GM23248 (cell line): ENCODE results near the gene ATAD3A.

Experiments
- EZH2 ChIP-seq: fragments of 200-600 bp; sonication (generic); IDR thresholded peaks from 2 replicates; pipeline ENCODE4 v1.6.1; 2018; ENCODE audit warnings: antibody characterized with exemption, mild to moderate bottlenecking; ENCODE audit not compliant: insufficient read depth, poor library complexity, severe bottlenecking
- EZH2phosphoT487 ChIP-seq: fragments of 200-600 bp; sonication (generic); IDR thresholded peaks from 2 replicates; pipeline ENCODE4 v1.6.1; 2018; ENCODE audit warnings: antibody characterized with exemption, moderate library complexity, mild to moderate bottlenecking, low read depth; ENCODE audit not compliant: insufficient read depth

GRCh38 chr1:1463312-1463711 is 48.6 kb upstream of the ATAD3A start:
- TF ChIP-seq EZH2, result no peak
- no peak for TF ChIP-seq EZH2phosphoT487
